SK-N-SH (cell line): ENCODE data around the gene ECSCR.

Experiments
- CTCF ChIP-seq: fragments of 200-600 bp; sonication (generic); IDR thresholded peaks from 2 replicates; pipeline ENCODE4 v1.6.1; 2017; ENCODE audit warnings: antibody characterized with exemption, mild to moderate bottlenecking, moderate library complexity
- EP300 ChIP-seq, 2 experiments: IDR thresholded peaks; 2 replicates each; pipeline versions ENCODE4 v1.4.0 to v1.6.1; 2012; ENCODE audit warnings: borderline replicate concordance in 1 of 2, low read depth in 1 of 2, low read length in 1 of 2
- EZH2phosphoT487 ChIP-seq: fragments of 200-600 bp; sonication (generic); IDR thresholded peaks from 2 replicates; pipeline ENCODE4 v1.6.1; 2017; ENCODE audit warnings: low read depth, mixed run types, mild to moderate bottlenecking, antibody characterized with exemption, moderate library complexity, borderline replicate concordance
- GABPA ChIP-seq: IDR thresholded peaks from 2 replicates; pipeline ENCODE4 v1.4.0; 2012; ENCODE audit warnings: low read depth, mild to moderate bottlenecking
- NFIC ChIP-seq: IDR thresholded peaks from 2 replicates; pipeline ENCODE4 v1.4.0; 2012; ENCODE audit warnings: borderline replicate concordance
- POLR2AphosphoS5 ChIP-seq: IDR thresholded peaks from 2 replicates; pipeline ENCODE4 v1.6.1; 2012; ENCODE audit warnings: low read depth, low read length
- REST ChIP-seq: IDR thresholded peaks from 2 replicates; pipeline ENCODE4 v1.6.1; 2012; ENCODE audit warnings: mild to moderate bottlenecking, low read depth, low read length, moderate library complexity
- YY1 ChIP-seq: IDR thresholded peaks from 2 replicates; pipeline ENCODE4 v1.4.0; 2012; ENCODE audit warnings: low read depth, mild to moderate bottlenecking

- TF ChIP-seq CTCF = no peak
- no peak for TF ChIP-seq REST
- no peak for TF ChIP-seq POLR2AphosphoS5
- no peak for TF ChIP-seq EP300 (IDR thresholded peaks at IDR 0.05; ENCODE audit: borderline replicate concordance in 1 of 2, low read depth in 1 of 2, low read length in 1 of 2)
- no peak for TF ChIP-seq EZH2phosphoT487
- TF ChIP-seq GABPA = no peak
- TF ChIP-seq NFIC = no peak
- TF ChIP-seq YY1 = no peak
These were observed 11.4 kb downstream of the ECSCR start for GRCh38 chr5:139451176-139451575.
